ENCODE data around the gene SPX. TPM values are rescaled to one million over a fixed set of nuclear protein-coding genes. Genes with fewer than 3 reads are reported as not detected.

SPX gene
- total and polyA plus RNA-seq, 2 of the 4 experiments (the other 2 are of a cell fraction) = under 0.01 to 0.12 TPM

DNA sequence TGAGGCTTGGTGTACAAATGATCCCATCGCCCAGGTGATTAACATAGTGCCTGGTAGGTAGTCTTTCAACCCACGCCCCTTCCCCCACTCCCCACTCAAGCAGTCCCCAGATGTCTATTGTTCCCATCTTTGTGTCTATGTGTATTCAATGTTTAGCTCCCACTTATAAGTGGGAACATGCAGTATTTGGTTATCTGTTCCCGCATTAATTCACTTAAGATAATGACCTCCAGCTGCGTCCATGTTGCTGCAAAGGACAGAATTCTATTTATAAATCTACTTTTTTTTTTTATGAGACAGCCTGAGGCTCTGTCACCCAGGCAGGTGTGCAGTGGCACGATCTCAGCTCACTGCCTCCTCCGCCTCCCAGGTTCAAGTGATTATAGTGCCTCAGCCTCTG lies 15.7 kb downstream of the SPX start:
- no peak overlapping the region for H3K23ac ChIP-seq (ENCODE audit: low read depth, low read length)
- no peak overlapping the region for H2BK15ac ChIP-seq (ENCODE audit: low read depth, low read length)
- H2AFZ ChIP-seq (replicated peaks; ENCODE audit: low read length, poor library complexity) = no peak overlapping the region
- TF ChIP-seq, protein P1, sequence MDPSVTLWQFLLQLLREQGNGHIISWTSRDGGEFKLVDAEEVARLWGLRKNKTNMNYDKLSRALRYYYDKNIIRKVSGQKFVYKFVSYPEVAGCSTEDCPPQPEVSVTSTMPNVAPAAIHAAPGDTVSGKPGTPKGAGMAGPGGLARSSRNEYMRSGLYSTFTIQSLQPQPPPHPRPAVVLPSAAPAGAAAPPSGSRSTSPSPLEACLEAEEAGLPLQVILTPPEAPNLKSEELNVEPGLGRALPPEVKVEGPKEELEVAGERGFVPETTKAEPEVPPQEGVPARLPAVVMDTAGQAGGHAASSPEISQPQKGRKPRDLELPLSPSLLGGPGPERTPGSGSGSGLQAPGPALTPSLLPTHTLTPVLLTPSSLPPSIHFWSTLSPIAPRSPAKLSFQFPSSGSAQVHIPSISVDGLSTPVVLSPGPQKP (IDR thresholded peaks at IDR 0.05; ENCODE audit: borderline replicate concordance, low read depth, low read length) = no peak
- no peak for TF ChIP-seq BHLHE40 (IDR thresholded peaks at IDR 0.05; ENCODE audit: low read depth, low read length)
- TF ChIP-seq SMC3 (IDR thresholded peaks at IDR 0.05; ENCODE audit: low read depth, low read length) = no peak
- TF ChIP-seq CTCF (conservative IDR thresholded peaks at IDR 0.05; ENCODE audit: low read depth, low read length) = no peak
- TF ChIP-seq POLR2A (IDR thresholded peaks at IDR 0.05; ENCODE audit: low read depth, low read length) = no peak
- no peak for TF ChIP-seq FOS (IDR thresholded peaks at IDR 0.05; ENCODE audit: low read depth, low read length)
- no peak for TF ChIP-seq CEBPB (IDR thresholded peaks at IDR 0.05; ENCODE audit: low read depth, low read length)
- no peak for TF ChIP-seq MXI1 (IDR thresholded peaks at IDR 0.05; ENCODE audit: borderline replicate concordance, low read depth, low read length)
- no peak for TF ChIP-seq RAD21 (IDR thresholded peaks at IDR 0.05; ENCODE audit: low read length)
- no peak for TF ChIP-seq NFE2L2 (IDR thresholded peaks at IDR 0.05; ENCODE audit: low read depth, low read length)
- TF ChIP-seq MAFK (IDR thresholded peaks at IDR 0.05; ENCODE audit: low read depth, low read length) = no peak
- TF ChIP-seq RCOR1 (IDR thresholded peaks at IDR 0.05; ENCODE audit: insufficient replicate concordance, low read length) = no peak
- TF ChIP-seq MAZ (IDR thresholded peaks at IDR 0.05; ENCODE audit: borderline replicate concordance, low read depth, low read length) = no peak
- TF ChIP-seq CHD1 (IDR thresholded peaks at IDR 0.05; ENCODE audit: low read depth, low read length) = no peak
- no peak for TF ChIP-seq RFX5 (IDR thresholded peaks at IDR 0.05; ENCODE audit: low read depth, low read length)
- TF ChIP-seq, protein P2, sequence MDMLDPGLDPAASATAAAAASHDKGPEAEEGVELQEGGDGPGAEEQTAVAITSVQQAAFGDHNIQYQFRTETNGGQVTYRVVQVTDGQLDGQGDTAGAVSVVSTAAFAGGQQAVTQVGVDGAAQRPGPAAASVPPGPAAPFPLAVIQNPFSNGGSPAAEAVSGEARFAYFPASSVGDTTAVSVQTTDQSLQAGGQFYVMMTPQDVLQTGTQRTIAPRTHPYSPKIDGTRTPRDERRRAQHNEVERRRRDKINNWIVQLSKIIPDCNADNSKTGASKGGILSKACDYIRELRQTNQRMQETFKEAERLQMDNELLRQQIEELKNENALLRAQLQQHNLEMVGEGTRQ (IDR thresholded peaks at IDR 0.05; ENCODE audit: low read depth, low read length) = no peak
- H3K9ac ChIP-seq (ENCODE audit: low read depth, low read length) = no peak overlapping the region
- H2BK20ac ChIP-seq (ENCODE audit: low read depth, low read length) = no peak overlapping the region
- H3K4ac ChIP-seq (ENCODE audit: low read depth, low read length) = no peak overlapping the region
- H4K20me1 ChIP-seq (ENCODE audit: insufficient read depth, low read length) = no peaks in the 10 kb centered on the region
- 80% methylated on average over 1 of the region's 6 CpGs; no CpG with 5 or more reads in 1 of the 2 experiments for WGBS, 2 experiments (ENCODE audit: extremely low coverage in 2 of 2, insufficient read length in 1 of 2)
- H2AK5ac ChIP-seq (ENCODE audit: low read depth, low read length) = no peak overlapping the region
- ChIA-PET CTCF (interaction anchor here (0.7 to 1.0 kb wide), 2 partner anchors 48 to 80 kb away, joined by 3 to 7 read pairs; no protein-coding TSS in a partner anchor), POLR2A (ENCODE audit: unreplicated experiment) (no interaction called here)
- H2AK9ac ChIP-seq (replicated peaks; ENCODE audit: low read depth, low read length, poor library complexity) = no peak overlapping the region
- H3K14ac ChIP-seq (replicated peaks; ENCODE audit: low read depth, low read length) = no peak overlapping the region
- dilution Hi-C loops (cut with HindIII; ENCODE audit: low sequenced_read_pairs, unreplicated experiment) (no loop called here), intact Hi-C loops (cut with micrococcal nuclease) (no loop called here), in situ Hi-C loops (cut with MboI; ENCODE audit: low sequenced_read_pairs) (no loop called here)
- no TSS peak for BruUV-seq (replicated peaks)
- ATAC-seq (ENCODE audit: low read depth) (no peak), DNase-seq (no peak)
- H3K36me3 ChIP-seq (ENCODE audit: control insufficient read depth, insufficient read depth, low read length) = no peaks in the 10 kb centered on the region
- H2BK120ac ChIP-seq (ENCODE audit: low read depth, low read length) = no peak overlapping the region
- H3K18ac ChIP-seq (ENCODE audit: low read depth, low read length) = no peak overlapping the region
- H3K4me2 ChIP-seq (ENCODE audit: low read depth, low read length) = no peak overlapping the region
- H3K56ac ChIP-seq (ENCODE audit: extremely low read depth, insufficient read depth, low read length) = no peak overlapping the region
- H3K27me3 ChIP-seq (ENCODE audit: control insufficient read depth, insufficient read depth, low read length) = peaks cover 4% of the 10 kb centered on the region
- H4K5ac ChIP-seq (ENCODE audit: low read depth, low read length) = no peak overlapping the region
- no peak overlapping the region for H3K4me3 ChIP-seq (ENCODE audit: insufficient read depth, low read depth, low read length)
- H3K79me1 ChIP-seq (ENCODE audit: low read depth in 1 of 2, low read length in 2 of 2) = no peaks in the 10 kb centered on the region
- H3K4me1 ChIP-seq (ENCODE audit: control insufficient read depth, insufficient read depth, low read length) = no peaks in the 10 kb centered on the region
- no peak overlapping the region for H4K91ac ChIP-seq (ENCODE audit: insufficient read depth, low read depth, low read length)
- no peak overlapping the region for H2BK5ac ChIP-seq (ENCODE audit: low read depth, low read length, poor library complexity, severe bottlenecking)
- H3K9me1 ChIP-seq (ENCODE audit: insufficient read depth, low read length) = no peaks in the 10 kb centered on the region
- H3K27ac ChIP-seq (ENCODE audit: insufficient read depth, low read length) = no peak overlapping the region
- H3K9me3 ChIP-seq (ENCODE audit: control insufficient read depth, insufficient read depth, low read length) = no peaks in the 10 kb centered on the region
- no peak overlapping the region for H4K8ac ChIP-seq (ENCODE audit: low read depth in 2 of 2, low read length in 2 of 2)
